Measurements from ENCODE around the gene MARS1. TPM values are rescaled to one million over a fixed set of nuclear protein-coding genes. Genes with fewer than 3 reads are reported as not detected.
A peak's percentile ranks its signal among the peaks of the same experiment; 100 is the strongest.

Gene MARS1
- total RNA-seq, 1 donor: 81.3 TPM

GRCh38 chr12:57456737-57457490, 31.0 kb upstream of the MARS1 start:
- DNase-seq (ENCODE audit: low read depth in 2 of 3, low spot score in 2 of 3): no peak

GRCh38 chr12:57458665-57459054, 29.2 kb upstream of the MARS1 start:
- DNase-seq (ENCODE audit: low read depth in 2 of 3, low spot score in 2 of 3): no peak

- DNase-seq (ENCODE audit: low read depth in 2 of 3, low spot score in 2 of 3): peak; percentile 83 to 98 (median 97)
Measured at GRCh38 chr12:57459055-57459749, 28.7 kb upstream of the MARS1 start.

- DNase-seq (ENCODE audit: low read depth in 2 of 3, low spot score in 2 of 3): no peak
Measured at GRCh38 chr12:57459750-57460467, 28.0 kb upstream of the MARS1 start, which contains the start of gene GLI1. Gene GLI1 (plus strand): TSS chr12:57459785. CDS start chr12:57463692, 3,907 bp downstream.

- no peak for DNase-seq (ENCODE audit: low read depth in 2 of 3, low spot score in 2 of 3)
Measured at GRCh38 chr12:57460468-57460784, 27.4 kb upstream of the MARS1 start.

GRCh38 chr12:57460841-57461275, 27.0 kb upstream of the MARS1 start:
- DNase-seq (ENCODE audit: low read depth in 2 of 3, low spot score in 2 of 3): no peak

GRCh38 chr12:57461276-57461916, 26.5 kb upstream of the MARS1 start:
- peak in 1 of 3 donors; percentile 28 for DNase-seq (ENCODE audit: low read depth in 2 of 3, low spot score in 2 of 3)

- peak in 2 of 3 donors; percentile 31 to 43 for DNase-seq (ENCODE audit: low read depth in 2 of 3, low spot score in 2 of 3)
Measured at GRCh38 chr12:57461917-57462250, 26.0 kb upstream of the MARS1 start.

- DNase-seq (ENCODE audit: low read depth in 2 of 3, low spot score in 2 of 3): peak; percentile 71 to 94 (median 86)
Measured at GRCh38 chr12:57462251-57462911, 25.5 kb upstream of the MARS1 start.

GRCh38 chr12:57462912-57463253, 25.0 kb upstream of the MARS1 start:
- no peak for DNase-seq (ENCODE audit: low read depth in 2 of 3, low spot score in 2 of 3)

GRCh38 chr12:57464569-57464968, 23.3 kb upstream of the MARS1 start:
- DNase-seq (ENCODE audit: low read depth in 2 of 3, low spot score in 2 of 3): no peak

GRCh38 chr12:57465030-57465746, 22.7 kb upstream of the MARS1 start:
- DNase-seq (ENCODE audit: low read depth in 2 of 3, low spot score in 2 of 3): no peak

- DNase-seq (ENCODE audit: low read depth in 2 of 3, low spot score in 2 of 3): no peak
Measured at GRCh38 chr12:57465747-57466505, 21.9 kb upstream of the MARS1 start.

- no peak for DNase-seq (ENCODE audit: low read depth in 2 of 3, low spot score in 2 of 3)
Measured at GRCh38 chr12:57467212-57467874, 20.5 kb upstream of the MARS1 start.

- no peak for DNase-seq (ENCODE audit: low read depth in 2 of 3, low spot score in 2 of 3)
Measured at GRCh38 chr12:57467915-57468314, 20.0 kb upstream of the MARS1 start.

GRCh38 chr12:57469296-57470164, 18.3 kb upstream of the MARS1 start:
- no peak for DNase-seq (ENCODE audit: low read depth in 2 of 3, low spot score in 2 of 3)

GRCh38 chr12:57470286-57470969, 17.4 kb upstream of the MARS1 start:
- no peak for DNase-seq (ENCODE audit: low read depth in 2 of 3, low spot score in 2 of 3)
